HepG2 (cell line): ENCODE data around the gene RAPGEF6. TPM values are rescaled to one million over a fixed set of nuclear protein-coding genes. Genes with fewer than 3 reads are reported as not detected.

Experiments
- ARHGAP35 ChIP-seq: sonication (generic); formaldehyde crosslinking; IDR thresholded peaks from 2 replicates; pipeline ENCODE4 v1.9.0; 2022; ENCODE audit warnings: mild to moderate bottlenecking, inconsistent platforms, moderate library complexity, missing genetic modification reagents, borderline replicate concordance
- ESRRA ChIP-seq: sonication (generic); formaldehyde crosslinking; IDR thresholded peaks from 2 replicates; pipeline ENCODE4 v1.5.1; 2020; ENCODE audit warnings: mild to moderate bottlenecking, low read depth, missing genetic modification reagents
- SPEN ChIP-seq: sonication (generic); formaldehyde crosslinking; IDR thresholded peaks from 2 replicates; pipeline ENCODE4 v1.5.1; 2020; ENCODE audit warnings: low read depth, mild to moderate bottlenecking, missing genetic modification reagents
- ZEB1 ChIP-seq: IDR thresholded peaks from 2 replicates; pipeline ENCODE4 v1.6.1; 2012; ENCODE audit warnings: mild to moderate bottlenecking, low read depth, inconsistent platforms; ENCODE audit not compliant: insufficient replicate concordance
- polyA plus RNA-seq, 8 experiments: library from polyadenylated mRNA; depleted of rRNA in 3 of 8; stranded (reverse) in 7 of 8; unstranded in 1 of 8; fragments of >200 nt; fragmentation: Illumina TruSeq in 4 of 8; extraction: Trizol in 4 of 8; gene quantifications; 2 replicates each; pipeline versions ENCODE4 v1.2.1 to v1.2.3, GENCODE V29; 2011 to 2016; ENCODE audit warnings: low read depth in 4 of 8, missing spikeins in 1 of 8, mixed read lengths in 1 of 8; ENCODE audit not compliant: insufficient read depth in 1 of 8
- total RNA-seq, 5 experiments: library from RNA; depleted of rRNA; stranded (reverse); fragments of >200 nt; fragmentation: Illumina TruSeq; extraction: Trizol; gene quantifications; 2 replicates each; pipeline ENCODE4 v1.2.3, GENCODE V29; 2016; ENCODE audit warnings: low read depth in 1 of 5
- TF ChIP-seq, protein P1 (sequence below): sonication (generic); formaldehyde crosslinking; IDR thresholded peaks from one replicate; pipeline ENCODE4 v1.5.1; 2020; ENCODE audit warnings: mild to moderate bottlenecking, missing genetic modification reagents; ENCODE audit errors: not compliant biosample characterization
- TF ChIP-seq, protein P2 (sequence below): sonication (generic); formaldehyde crosslinking; IDR thresholded peaks from 2 replicates; pipeline ENCODE4 v1.5.1; 2020; ENCODE audit warnings: mild to moderate bottlenecking, moderate library complexity, missing genetic modification reagents
- TF ChIP-seq, protein P3 (sequence below): sonication (generic); formaldehyde crosslinking; IDR thresholded peaks from 2 replicates; pipeline ENCODE4 v1.4.0; 2020; ENCODE audit warnings: missing genetic modification reagents, mild to moderate bottlenecking, borderline replicate concordance
- TF ChIP-seq, protein P4 (sequence below): sonication (generic); formaldehyde crosslinking; IDR thresholded peaks from 2 replicates; pipeline ENCODE4 v1.5.0; 2020; ENCODE audit warnings: missing genetic modification reagents, mild to moderate bottlenecking, borderline replicate concordance
- TF ChIP-seq, protein P5 (sequence below): sonication (generic); formaldehyde crosslinking; IDR thresholded peaks from 2 replicates; pipeline ENCODE4 v1.5.0; 2020; ENCODE audit warnings: missing genetic modification reagents

The RAPGEF6 gene
- total and polyA plus RNA-seq, 2 of the 13 experiments (the other 11 are each of a cell fraction or from before 2014, with no cell fraction given), result 7.7 to 24.6 TPM

DNA sequence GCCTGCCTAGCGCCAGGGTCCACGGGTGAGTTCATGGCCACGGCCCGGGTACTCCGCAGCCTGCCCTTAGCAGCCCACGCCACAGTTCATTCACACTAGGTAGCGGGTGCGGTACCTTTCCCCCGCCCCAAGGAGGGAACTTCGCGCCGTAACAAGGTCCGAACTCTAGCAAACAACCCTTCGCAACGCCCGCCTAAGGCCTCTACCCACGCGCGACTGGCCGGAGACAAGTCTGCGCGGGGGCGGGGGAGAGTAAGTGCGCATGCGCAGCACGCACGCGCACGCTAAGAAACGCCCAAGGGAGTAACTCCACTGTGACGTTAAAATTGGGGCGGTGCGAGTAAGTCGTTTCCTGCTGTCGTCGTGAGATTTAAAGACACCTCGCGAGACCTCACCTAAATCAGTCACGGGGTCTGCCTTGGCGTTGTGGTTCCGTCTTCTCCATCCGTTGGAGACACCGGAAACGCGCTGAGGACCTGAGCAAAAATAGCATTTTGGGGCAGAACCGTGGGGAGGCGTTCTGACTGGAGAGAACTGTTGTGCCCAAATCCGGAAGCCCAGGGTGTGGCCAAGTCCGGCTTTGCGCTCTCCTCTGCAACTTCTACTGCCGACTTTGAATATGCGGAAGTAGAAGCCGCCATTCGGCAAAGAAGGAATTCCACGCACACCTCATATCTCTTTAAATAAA is at the start of gene RAPGEF6 (continued):
- TF ChIP-seq, protein P1, sequence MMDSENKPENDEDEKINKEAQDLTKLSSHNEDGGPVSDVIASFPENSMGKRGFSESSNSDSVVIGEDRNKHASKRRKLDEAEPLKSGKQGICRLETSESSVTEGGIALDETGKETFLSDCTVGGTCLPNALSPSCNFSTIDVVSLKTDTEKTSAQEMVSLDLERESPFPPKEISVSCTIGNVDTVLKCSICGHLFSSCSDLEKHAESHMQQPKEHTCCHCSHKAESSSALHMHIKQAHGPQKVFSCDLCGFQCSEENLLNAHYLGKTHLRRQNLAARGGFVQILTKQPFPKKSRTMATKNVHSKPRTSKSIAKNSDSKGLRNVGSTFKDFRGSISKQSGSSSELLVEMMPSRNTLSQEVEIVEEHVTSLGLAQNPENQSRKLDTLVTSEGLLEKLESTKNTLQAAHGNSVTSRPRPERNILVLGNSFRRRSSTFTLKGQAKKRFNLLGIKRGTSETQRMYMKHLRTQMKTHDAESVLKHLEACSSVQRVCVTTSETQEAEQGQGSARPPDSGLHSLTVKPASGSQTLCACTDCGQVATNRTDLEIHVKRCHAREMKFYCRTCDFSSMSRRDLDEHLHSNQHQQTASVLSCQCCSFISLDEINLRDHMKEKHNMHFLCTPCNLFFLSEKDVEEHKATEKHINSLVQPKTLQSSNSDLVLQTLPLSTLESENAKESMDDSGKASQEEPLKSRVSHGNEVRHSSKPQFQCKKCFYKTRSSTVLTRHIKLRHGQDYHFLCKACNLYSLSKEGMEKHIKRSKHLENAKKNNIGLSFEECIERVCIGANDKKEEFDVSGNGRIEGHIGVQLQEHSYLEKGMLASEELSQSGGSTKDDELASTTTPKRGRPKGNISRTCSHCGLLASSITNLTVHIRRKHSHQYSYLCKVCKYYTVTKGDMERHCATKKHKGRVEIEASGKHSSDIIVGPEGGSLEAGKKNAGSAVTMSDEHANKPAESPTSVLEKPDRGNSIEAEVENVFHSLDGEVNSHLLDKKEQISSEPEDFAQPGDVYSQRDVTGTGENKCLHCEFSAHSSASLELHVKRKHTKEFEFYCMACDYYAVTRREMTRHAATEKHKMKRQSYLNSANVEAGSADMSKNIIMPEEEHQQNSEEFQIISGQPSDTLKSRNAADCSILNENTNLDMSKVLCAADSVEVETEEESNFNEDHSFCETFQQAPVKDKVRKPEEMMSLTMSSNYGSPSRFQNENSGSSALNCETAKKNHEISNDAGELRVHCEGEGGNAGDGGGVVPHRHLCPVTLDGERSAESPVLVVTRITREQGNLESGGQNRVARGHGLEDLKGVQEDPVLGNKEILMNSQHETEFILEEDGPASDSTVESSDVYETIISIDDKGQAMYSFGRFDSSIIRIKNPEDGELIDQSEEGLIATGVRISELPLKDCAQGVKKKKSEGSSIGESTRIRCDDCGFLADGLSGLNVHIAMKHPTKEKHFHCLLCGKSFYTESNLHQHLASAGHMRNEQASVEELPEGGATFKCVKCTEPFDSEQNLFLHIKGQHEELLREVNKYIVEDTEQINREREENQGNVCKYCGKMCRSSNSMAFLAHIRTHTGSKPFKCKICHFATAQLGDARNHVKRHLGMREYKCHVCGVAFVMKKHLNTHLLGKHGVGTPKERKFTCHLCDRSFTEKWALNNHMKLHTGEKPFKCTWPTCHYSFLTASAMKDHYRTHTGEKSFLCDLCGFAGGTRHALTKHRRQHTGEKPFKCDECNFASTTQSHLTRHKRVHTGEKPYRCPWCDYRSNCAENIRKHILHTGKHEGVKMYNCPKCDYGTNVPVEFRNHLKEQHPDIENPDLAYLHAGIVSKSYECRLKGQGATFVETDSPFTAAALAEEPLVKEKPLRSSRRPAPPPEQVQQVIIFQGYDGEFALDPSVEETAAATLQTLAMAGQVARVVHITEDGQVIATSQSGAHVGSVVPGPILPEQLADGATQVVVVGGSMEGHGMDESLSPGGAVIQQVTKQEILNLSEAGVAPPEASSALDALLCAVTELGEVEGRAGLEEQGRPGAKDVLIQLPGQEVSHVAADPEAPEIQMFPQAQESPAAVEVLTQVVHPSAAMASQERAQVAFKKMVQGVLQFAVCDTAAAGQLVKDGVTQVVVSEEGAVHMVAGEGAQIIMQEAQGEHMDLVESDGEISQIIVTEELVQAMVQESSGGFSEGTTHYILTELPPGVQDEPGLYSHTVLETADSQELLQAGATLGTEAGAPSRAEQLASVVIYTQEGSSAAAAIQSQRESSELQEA, result peak; percentile 47
- TF ChIP-seq, protein P2, sequence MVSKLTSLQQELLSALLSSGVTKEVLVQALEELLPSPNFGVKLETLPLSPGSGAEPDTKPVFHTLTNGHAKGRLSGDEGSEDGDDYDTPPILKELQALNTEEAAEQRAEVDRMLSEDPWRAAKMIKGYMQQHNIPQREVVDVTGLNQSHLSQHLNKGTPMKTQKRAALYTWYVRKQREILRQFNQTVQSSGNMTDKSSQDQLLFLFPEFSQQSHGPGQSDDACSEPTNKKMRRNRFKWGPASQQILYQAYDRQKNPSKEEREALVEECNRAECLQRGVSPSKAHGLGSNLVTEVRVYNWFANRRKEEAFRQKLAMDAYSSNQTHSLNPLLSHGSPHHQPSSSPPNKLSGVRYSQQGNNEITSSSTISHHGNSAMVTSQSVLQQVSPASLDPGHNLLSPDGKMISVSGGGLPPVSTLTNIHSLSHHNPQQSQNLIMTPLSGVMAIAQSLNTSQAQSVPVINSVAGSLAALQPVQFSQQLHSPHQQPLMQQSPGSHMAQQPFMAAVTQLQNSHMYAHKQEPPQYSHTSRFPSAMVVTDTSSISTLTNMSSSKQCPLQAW, result peak; percentile 87
- peak; percentile 91 for TF ChIP-seq SPEN
- TF ChIP-seq, protein P3, sequence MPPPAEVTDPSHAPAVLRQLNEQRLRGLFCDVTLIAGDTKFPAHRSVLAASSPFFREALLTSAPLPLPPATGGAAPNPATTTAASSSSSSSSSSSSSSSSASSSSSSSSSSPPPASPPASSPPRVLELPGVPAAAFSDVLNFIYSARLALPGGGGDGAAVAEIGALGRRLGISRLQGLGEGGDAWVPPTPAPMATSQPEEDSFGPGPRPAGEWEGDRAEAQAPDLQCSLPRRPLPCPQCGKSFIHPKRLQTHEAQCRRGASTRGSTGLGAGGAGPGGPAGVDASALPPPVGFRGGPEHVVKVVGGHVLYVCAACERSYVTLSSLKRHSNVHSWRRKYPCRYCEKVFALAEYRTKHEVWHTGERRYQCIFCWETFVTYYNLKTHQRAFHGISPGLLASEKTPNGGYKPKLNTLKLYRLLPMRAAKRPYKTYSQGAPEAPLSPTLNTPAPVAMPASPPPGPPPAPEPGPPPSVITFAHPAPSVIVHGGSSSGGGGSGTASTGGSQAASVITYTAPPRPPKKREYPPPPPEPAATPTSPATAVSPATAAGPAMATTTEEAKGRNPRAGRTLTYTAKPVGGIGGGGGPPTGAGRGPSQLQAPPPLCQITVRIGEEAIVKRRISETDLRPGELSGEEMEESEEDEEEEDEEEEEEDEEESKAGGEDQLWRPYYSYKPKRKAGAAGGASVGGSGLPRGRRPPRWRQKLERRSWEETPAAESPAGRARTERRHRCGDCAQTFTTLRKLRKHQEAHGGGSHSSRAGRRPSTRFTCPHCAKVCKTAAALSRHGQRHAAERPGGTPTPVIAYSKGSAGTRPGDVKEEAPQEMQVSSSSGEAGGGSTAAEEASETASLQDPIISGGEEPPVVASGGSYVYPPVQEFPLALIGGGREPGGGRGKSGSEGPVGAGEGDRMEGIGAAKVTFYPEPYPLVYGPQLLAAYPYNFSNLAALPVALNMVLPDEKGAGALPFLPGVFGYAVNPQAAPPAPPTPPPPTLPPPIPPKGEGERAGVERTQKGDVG (CRISPR knock-in tag), result peak; percentile 79; the same call in 1 of the 2 replicates
- TF ChIP-seq ARHGAP35 (CRISPR knock-in tag), result no peak; the same call in 1 of the 2 replicates
- TF ChIP-seq, protein P4, sequence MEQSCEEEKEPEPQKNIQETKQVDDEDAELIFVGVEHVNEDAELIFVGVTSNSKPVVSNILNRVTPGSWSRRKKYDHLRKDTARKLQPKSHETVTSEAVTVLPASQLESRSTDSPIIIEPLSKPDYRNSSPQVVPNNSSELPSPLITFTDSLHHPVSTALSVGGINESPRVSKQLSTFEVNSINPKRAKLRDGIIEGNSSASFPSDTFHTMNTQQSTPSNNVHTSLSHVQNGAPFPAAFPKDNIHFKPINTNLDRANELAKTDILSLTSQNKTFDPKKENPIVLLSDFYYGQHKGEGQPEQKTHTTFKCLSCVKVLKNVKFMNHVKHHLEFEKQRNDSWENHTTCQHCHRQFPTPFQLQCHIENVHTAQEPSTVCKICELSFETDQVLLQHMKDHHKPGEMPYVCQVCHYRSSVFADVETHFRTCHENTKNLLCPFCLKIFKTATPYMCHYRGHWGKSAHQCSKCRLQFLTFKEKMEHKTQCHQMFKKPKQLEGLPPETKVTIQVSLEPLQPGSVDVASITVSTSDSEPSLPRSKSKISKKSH (CRISPR knock-in tag), result peak; percentile 74; the same call in 1 of the 2 replicates
- TF ChIP-seq, protein P5, sequence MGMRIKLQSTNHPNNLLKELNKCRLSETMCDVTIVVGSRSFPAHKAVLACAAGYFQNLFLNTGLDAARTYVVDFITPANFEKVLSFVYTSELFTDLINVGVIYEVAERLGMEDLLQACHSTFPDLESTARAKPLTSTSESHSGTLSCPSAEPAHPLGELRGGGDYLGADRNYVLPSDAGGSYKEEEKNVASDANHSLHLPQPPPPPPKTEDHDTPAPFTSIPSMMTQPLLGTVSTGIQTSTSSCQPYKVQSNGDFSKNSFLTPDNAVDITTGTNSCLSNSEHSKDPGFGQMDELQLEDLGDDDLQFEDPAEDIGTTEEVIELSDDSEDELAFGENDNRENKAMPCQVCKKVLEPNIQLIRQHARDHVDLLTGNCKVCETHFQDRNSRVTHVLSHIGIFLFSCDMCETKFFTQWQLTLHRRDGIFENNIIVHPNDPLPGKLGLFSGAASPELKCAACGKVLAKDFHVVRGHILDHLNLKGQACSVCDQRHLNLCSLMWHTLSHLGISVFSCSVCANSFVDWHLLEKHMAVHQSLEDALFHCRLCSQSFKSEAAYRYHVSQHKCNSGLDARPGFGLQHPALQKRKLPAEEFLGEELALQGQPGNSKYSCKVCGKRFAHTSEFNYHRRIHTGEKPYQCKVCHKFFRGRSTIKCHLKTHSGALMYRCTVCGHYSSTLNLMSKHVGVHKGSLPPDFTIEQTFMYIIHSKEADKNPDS, result peak; percentile 64; the same call in 1 of the 2 replicates
- TF ChIP-seq ESRRA (CRISPR knock-in tag), result peak; percentile 60
- TF ChIP-seq ZEB1, result no peak
